GM21526 (cell line): ENCODE data around the gene ARVCF.

ENCODE experiments used
- ATAC-seq: cut with Tn5 transposase; IDR thresholded peaks from one replicate; pipeline ENCODE4 v1.9.1; 2021; ENCODE audit warnings: moderate library complexity; ENCODE audit not compliant: unreplicated experiment, low FRiP score

ARVCF gene

GRCh38 chr22:20031732-20032406, 15.2 kb upstream of the ARVCF start:
- ATAC-seq, result no peak

- no peak for ATAC-seq
Observed at GRCh38 chr22:20029550-20030225, 13.1 kb upstream of the ARVCF start.

- ATAC-seq, result no peak
Observed at GRCh38 chr22:20028855-20029549, 12.4 kb upstream of the ARVCF start.

- no peak for ATAC-seq
Observed at GRCh38 chr22:20027966-20028854, 11.6 kb upstream of the ARVCF start.

GRCh38 chr22:20026996-20027601, 10.5 kb upstream of the ARVCF start:
- ATAC-seq, result no peak

GRCh38 chr22:20026204-20026908, 9.7 kb upstream of the ARVCF start:
- no peak for ATAC-seq

GRCh38 chr22:20025401-20026203, 9.0 kb upstream of the ARVCF start:
- no peak for ATAC-seq

GRCh38 chr22:20024650-20025397, 8.2 kb upstream of the ARVCF start:
- ATAC-seq, result no peak

- ATAC-seq, result no peak
Observed at GRCh38 chr22:20024225-20024624, 7.6 kb upstream of the ARVCF start.

GRCh38 chr22:20022978-20023613, 6.5 kb upstream of the ARVCF start:
- ATAC-seq, result no peak

- ATAC-seq, result no peak
Observed at GRCh38 chr22:20022231-20022977, 5.8 kb upstream of the ARVCF start.

GRCh38 chr22:20021196-20022181, 4.9 kb upstream of the ARVCF start:
- ATAC-seq, result no peak

- peak; percentile 71 for ATAC-seq
Observed at GRCh38 chr22:20020533-20021195, 4.0 kb upstream of the ARVCF start, which contains the start of gene TANGO2. TANGO2 (plus strand) TSS chr22:20021110; CDS start chr22:20036799, 15,689 bp downstream.

GRCh38 chr22:20019661-20020532, 3.3 kb upstream of the ARVCF start:
- ATAC-seq, result no peak
